ENCODE results near the gene FOXL3.

FOXL3 gene

GRCh38 chr7:284762-285722 lies 4.9 kb upstream of the FOXL3 start:
- H3K4me3 ChIP-seq (ENCODE audit: low read depth, low read length) = no peak overlapping the region
- no peaks in the 10 kb centered on the region for H3K9me3 ChIP-seq (ENCODE audit: control insufficient read depth, insufficient read depth, low read depth, low read length)
- ChIA-PET CTCF (interaction anchor here (0.6 kb wide), 1 partner anchor 310 kb away, joined by 3 read pairs; no protein-coding TSS in a partner anchor), POLR2A (no interaction called here)
- TF ChIP-seq, protein P1, sequence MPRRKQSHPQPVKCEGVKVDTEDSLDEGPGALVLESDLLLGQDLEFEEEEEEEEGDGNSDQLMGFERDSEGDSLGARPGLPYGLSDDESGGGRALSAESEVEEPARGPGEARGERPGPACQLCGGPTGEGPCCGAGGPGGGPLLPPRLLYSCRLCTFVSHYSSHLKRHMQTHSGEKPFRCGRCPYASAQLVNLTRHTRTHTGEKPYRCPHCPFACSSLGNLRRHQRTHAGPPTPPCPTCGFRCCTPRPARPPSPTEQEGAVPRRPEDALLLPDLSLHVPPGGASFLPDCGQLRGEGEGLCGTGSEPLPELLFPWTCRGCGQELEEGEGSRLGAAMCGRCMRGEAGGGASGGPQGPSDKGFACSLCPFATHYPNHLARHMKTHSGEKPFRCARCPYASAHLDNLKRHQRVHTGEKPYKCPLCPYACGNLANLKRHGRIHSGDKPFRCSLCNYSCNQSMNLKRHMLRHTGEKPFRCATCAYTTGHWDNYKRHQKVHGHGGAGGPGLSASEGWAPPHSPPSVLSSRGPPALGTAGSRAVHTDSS (tag by site-specific recombination; IDR thresholded peaks at IDR 0.05) = no peak
- no peak for TF ChIP-seq KLF8 (tag by site-specific recombination; IDR thresholded peaks at IDR 0.05)
- TF ChIP-seq SETDB1 (IDR thresholded peaks at IDR 0.05; ENCODE audit: insufficient read length, low read length) = no peak
- TF ChIP-seq ZNF416 (tag by site-specific recombination; IDR thresholded peaks at IDR 0.05) = no peak
- no peak for TF ChIP-seq ZBTB20 (tag by site-specific recombination; IDR thresholded peaks at IDR 0.05)
- TF ChIP-seq GFI1B (tag by site-specific recombination; IDR thresholded peaks at IDR 0.05) = no peak
- TF ChIP-seq, protein P2, sequence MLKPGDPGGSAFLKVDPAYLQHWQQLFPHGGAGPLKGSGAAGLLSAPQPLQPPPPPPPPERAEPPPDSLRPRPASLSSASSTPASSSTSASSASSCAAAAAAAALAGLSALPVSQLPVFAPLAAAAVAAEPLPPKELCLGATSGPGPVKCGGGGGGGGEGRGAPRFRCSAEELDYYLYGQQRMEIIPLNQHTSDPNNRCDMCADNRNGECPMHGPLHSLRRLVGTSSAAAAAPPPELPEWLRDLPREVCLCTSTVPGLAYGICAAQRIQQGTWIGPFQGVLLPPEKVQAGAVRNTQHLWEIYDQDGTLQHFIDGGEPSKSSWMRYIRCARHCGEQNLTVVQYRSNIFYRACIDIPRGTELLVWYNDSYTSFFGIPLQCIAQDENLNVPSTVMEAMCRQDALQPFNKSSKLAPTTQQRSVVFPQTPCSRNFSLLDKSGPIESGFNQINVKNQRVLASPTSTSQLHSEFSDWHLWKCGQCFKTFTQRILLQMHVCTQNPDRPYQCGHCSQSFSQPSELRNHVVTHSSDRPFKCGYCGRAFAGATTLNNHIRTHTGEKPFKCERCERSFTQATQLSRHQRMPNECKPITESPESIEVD (tag by site-specific recombination; IDR thresholded peaks at IDR 0.05) = no peak
- TF ChIP-seq ZNF843 (tag by site-specific recombination; IDR thresholded peaks at IDR 0.05) = no peak
- no peak for TF ChIP-seq MYNN (tag by site-specific recombination; IDR thresholded peaks at IDR 0.05; ENCODE audit: borderline replicate concordance)
- TF ChIP-seq ZNF704 (tag by site-specific recombination; IDR thresholded peaks at IDR 0.05) = no peak
- TF ChIP-seq AEBP2 (tag by site-specific recombination; IDR thresholded peaks at IDR 0.05; ENCODE audit: borderline replicate concordance) = no peak
- TF ChIP-seq ZNF776 (tag by site-specific recombination; IDR thresholded peaks at IDR 0.05; ENCODE audit: borderline replicate concordance) = no peak
- TF ChIP-seq ZNF174 (tag by site-specific recombination; IDR thresholded peaks at IDR 0.05) = no peak
- no peak for TF ChIP-seq ZNF37A (tag by site-specific recombination; IDR thresholded peaks at IDR 0.05)
- no peak for TF ChIP-seq ZNF449 (tag by site-specific recombination; IDR thresholded peaks at IDR 0.05)
- no peak for TF ChIP-seq KLF1 (tag by site-specific recombination; IDR thresholded peaks at IDR 0.05)
- no peak for TF ChIP-seq ZNF560 (tag by site-specific recombination; IDR thresholded peaks at IDR 0.05; ENCODE audit: borderline replicate concordance)
- no peaks in the 10 kb centered on the region for H3K4me1 ChIP-seq (ENCODE audit: control insufficient read depth, insufficient read depth, low read length)
- no peaks in the 10 kb centered on the region for H3K36me3 ChIP-seq (ENCODE audit: control insufficient read depth in 2 of 2, insufficient read depth in 1 of 2, low read length in 2 of 2)
- no peak overlapping the region for H3K27ac ChIP-seq (ENCODE audit: extremely low read depth, low read depth, low read length)
